A204.1 (cell line): ENCODE data around the gene TIMM50.
"Not testable (repeated sequence)": the region's sequence is repeated elsewhere in the genome, so short reads cannot be mapped to it uniquely, and the experiment has no call there.

Experiments
- FAIRE-seq: peaks from 2 replicates; lab custom pipeline; 2012; peaks lifted over from hg19 to GRCh38; lab: Jason Lieb, UNC

The TIMM50 gene

DNA sequence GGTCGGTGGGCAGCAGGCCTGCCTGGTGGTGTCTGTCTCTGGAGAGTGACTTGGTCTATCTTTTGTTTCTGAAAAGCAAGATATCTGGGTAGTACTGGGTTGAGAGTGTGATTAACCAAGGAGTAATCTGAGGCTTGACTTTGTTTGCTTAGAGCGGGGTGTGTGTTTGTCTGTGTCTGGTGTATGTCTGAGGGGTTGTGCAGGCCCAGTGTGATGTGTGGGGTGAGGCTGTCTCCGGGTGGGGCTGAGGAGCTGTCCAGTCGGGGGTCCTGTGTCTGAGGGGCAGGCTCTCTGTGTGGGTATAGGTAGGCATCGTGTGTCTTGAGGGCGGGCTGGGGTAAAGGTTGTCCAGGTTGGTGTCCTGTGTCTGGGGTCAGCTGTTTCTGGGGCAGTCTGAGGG, 11.1 kb upstream of the TIMM50 start:
- FAIRE-seq, result no peak

DNA sequence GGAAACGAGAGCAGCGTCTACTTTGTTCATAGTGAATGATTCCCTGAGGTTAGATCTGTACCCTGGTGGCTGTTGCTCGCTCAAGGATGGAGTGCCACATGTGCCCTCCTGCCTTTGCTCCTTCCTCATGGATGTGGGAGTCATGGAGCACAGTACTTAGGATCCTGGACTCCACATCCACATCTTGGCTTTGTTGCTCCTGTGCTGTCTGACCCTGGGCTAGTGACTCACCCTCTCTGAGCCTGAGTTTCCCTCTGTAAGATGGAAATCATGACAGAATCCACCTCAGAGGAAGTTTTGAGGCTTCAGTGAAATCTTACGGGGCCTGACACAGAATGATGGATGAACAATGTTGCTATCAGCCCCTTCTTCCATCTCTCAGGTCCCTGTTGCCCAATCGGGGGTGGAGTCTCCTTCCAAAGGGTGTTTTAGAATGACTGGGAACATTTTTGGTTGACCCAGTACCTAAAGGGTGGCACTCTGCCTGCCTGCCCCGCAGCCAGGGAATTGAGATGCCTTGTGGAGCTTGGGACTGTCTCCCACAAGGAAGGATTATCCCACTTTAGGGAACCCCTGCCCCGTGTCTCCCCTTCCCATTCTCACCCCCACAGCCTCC, 9.8 kb upstream of the TIMM50 start:
- no peak for FAIRE-seq

DNA sequence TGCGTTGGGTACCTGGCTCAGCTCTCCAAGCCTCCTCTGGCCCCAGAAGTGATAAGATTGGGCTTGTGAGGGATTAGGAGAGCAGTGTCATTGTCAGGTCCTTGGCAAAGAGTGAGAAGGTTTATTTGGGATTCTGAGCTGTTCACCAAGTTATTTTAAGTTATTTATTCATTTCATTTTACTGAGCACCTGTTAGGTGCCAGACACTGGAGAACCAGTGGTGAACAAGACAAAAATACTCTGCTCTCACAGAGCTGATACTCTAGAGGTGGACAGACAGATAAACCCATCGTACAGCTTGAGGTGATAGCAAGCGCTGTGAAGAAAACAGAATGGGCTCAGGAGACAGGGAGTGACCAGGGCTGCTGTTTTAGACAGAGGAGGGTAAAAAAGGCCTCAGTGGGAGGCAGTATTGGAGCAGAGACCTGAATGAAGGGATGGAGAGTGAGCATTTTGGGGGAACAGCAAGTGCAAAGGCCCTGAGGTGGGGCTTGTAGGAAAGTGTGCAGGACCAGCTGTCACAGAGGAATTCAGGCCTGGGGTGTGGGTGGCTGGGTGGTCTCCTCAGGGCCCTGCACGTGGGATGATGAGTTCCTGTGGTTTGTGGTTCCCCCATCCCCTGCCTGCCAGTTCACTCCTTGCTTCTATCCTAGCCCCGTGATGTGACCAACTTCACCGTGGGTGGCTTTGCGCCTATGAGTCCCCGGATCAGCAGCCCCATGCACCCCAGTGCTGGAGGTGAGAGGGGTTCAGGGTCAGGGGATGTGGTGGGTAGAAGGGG, 8.7 kb upstream of the TIMM50 start:
- FAIRE-seq, result no peak

DNA sequence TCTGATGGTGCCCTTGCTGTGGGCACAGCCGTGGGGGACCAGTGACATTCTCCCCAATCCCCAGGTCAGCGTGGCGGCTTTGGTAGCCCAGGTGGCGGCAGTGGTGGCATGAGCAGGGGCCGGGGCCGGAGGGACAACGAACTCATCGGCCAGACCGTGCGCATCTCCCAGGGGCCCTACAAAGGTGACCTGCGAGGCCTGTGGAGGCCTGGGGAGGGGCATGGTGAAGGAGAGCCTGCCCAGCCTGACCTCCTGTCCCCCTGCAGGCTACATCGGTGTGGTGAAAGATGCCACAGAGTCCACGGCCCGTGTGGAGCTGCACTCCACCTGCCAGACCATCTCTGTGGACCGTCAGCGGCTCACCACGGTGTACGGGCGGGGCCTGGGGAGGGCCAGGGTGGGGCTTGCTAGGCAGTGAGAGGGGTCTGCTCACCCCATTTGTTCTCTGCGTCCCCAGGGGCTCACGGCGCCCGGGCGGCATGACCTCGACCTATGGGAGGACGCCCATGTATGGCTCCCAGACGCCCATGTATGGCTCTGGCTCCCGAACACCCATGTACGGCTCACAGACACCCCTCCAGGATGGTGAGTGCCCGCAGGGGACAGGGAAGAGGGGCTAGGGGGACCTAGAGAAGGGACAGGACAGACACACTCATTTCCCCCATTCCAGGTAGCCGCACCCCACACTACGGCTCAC, 7.7 kb upstream of the TIMM50 start:
- no peak for FAIRE-seq

DNA sequence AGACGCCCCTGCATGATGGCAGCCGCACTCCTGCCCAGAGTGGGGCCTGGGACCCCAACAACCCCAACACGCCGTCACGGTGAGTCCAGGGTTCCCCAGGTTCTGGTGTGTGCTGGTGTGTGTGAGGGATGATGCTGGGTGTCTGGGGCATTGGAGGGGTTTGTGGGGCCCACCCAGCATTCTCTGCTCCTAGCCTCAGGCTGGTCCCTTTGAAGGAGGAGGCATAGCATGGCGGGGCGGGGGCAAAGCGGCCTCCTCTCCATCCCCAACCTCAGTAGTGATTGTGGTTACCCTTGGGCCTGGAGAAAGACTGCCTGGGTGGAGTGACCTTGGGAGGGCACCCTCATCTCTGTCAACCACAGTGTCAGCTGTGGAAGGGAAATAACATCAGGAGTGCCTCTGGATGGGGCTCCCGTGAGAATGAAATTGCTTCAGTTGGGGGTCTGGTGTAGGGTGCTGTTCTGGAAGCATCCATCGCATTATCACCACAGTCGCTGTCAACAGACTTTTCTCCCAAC, 7.1 kb upstream of the TIMM50 start:
- FAIRE-seq, result no peak

DNA sequence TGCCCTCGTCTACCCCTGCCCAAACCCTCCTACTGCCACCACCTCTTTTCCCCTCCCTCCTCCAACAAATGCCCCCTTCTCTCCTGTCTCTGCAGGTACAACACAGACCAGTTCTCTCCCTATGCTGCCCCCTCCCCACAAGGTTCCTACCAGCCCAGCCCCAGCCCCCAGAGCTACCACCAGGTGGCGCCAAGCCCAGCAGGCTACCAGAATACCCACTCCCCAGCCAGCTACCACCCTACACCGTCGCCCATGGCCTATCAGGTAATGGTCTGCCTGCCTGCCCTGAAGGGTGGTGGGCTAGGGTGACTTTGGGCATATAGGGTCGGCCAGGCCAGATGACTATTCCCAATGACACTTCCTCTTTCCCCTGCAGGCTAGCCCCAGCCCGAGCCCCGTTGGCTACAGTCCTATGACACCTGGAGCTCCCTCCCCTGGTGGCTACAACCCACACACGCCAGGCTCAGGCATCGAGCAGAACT, 6.5 kb upstream of the TIMM50 start:
- no peak for FAIRE-seq

DNA sequence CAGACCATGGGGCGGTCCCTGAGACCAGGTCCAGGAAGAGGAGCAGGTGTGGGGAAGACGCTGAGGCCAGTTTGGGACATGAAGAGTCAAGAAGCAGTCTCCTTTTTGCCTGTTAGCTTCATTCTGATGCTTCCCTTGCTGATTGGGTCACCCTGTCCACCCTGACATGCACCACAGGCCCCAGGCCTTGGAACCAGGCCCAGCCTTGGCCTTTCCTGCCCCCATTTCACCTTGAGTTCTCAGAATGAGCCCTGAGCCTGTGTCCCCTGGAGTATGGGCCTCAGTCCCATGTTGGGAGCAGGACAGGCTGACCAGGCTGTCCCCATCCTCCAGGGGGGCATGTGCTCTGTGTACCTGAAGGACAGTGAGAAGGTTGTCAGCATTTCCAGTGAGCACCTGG, 4.9 kb upstream of the TIMM50 start:
- no peak for FAIRE-seq

DNA sequence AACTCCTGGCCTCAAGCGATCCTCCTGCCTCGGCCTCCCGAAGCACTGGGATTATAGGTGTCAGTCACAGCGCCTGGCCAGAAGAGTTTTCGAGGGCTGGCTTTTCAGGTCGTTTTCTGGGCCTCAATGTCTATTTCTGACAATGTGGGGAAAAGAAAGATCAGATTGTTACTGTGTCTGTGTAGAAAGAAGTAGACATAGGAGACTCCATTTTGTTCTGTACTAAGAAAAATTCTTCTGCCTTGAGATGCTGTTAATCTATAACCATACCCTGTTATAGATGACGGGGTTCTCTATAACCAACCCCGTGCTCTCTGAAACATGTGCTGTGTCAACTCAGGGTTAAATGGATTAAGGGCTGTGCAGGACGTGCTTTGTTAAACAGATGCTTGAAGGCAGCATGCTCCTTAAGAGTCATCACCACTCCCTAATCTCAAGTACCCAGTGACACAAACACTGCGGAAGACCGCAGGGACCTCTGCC, 1.3 kb upstream of the TIMM50 start:
- not testable (repeated sequence) for FAIRE-seq

DNA sequence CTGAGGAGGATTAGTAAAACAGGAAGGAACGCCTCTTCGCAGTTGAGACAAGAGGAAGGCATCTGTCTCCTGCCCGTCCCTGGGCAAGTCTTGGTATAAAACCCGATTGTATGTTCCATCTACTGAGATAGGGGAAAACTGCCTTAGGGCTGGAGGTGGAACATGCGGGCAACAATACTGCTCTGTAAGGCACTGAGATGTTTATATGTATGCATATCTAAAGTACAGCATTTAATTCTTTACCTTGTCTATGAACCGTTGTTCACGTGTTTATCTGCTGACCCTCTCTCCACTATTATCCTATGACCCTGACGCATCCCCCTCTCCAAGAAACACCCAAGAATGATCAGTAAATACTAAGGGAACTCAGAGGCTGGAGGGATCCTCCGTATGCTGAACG, 722 bp upstream of the TIMM50 start:
- no peak for FAIRE-seq

DNA sequence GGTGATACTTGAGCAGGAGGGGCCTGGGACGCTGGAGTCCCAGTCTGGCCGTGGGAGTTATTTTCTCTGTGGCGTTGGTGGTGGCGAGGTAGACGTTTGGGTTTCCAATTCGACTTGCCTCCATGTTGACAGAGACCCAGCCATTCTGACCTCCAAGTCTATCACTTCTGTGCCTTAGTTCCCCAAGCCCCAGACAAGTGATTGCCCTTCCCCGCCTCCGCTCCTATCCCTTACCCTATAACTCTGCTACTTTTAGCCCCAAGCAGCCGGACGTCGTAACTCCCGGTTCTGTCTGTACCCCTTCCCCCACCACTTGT, 549 bp downstream of the TIMM50 start:
- FAIRE-seq, result no peak

DNA sequence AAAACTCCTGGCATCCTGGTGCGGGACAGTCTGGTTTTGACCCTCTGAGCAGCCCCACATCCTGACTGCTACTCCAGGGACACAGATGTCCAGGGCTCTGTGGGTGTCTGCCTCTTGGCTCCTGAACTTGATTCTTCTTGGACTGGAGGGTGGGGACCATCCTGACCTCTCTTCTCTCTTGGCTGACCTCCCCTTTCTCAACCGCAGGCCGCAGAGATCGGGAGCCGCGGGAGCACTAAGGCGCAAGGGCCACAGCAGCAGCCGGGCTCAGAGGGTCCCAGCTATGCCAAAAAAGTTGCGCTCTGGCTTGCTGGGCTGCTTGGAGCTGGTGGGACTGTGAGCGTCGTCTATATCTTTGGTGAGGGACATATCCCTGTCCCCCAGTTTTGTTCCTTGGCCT, 1.0 kb downstream of the TIMM50 start:
- FAIRE-seq, result no peak

DNA sequence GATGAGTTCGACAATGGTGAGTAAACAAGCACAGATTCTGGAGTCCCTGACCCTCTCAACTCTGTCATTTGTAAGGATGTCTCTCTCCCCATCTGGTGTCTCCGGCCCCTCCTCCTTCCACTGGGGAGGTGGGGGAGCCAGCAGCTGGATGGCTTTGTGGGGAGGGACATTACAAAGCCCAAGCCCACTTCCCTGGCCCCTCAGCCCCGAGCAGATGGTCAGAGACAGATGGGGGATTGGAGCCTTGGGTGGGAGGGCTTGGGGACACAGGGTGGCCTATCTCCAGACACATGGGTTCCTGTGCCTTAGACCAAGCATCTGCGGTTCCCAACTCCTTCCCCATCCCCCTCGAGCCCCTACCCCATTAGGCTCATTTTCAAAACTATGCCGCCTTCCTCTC, 2.5 kb downstream of the TIMM50 start:
- no peak for FAIRE-seq

DNA sequence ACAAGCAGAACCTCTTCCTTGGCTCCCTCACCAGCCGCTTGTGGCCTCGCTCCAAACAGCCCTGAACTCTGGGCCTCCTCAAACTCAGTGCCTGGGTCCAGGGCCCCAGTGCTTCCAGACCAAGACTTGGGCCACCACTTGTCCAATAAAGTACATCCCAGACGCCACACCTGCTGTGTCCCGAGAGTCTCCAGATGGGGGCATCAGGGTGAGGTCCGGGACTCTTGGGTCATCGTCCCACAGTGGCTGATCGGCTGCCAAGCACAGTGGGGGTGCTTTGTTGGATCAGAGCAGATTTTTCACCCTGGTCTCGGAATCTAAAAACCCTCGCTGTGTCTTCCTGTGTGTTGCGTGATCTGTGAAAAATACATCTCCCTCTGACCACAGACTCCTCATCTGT, 9.1 kb downstream of the TIMM50 start:
- no peak for FAIRE-seq

DNA sequence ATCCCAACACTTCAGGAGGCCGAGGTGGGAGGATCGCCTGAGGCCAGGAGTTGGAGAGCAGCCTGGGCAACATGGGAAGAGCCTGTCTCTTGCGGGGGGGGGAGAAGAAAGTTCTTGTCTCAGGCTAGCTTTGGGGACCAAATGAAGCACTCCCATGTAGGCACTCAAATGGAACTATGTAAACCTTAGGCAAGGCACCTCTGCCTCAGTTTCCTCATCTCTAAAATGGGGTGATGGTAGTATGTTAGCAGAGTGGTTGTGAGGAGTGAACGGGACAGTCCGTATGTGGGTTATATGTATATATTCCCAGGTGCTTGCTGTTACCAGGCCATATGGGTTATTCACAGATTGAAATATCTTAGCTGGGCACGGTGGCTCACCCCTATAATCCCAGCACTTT, 11.6 kb downstream of the TIMM50 start:
- no peak for FAIRE-seq

DNA sequence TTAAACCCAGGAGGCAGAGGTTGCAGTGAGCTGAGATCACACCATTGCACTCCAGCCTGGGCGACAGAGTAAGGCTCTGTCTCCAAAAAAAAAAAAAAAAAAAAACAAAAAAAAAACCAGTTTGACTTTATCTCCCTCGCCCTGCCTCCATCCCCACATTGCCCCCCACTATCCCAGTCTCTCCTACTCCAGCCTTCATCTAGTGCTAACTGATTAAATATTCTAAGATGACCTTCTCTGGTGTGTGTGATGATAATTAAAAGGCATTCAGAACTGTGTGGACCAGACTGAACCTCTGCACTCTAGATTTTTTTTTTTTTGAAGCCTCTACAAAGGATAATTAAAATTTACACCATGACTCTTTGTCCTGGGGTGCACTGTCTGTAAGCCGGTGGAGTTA, 12.2 kb downstream of the TIMM50 start:
- no peak for FAIRE-seq

DNA sequence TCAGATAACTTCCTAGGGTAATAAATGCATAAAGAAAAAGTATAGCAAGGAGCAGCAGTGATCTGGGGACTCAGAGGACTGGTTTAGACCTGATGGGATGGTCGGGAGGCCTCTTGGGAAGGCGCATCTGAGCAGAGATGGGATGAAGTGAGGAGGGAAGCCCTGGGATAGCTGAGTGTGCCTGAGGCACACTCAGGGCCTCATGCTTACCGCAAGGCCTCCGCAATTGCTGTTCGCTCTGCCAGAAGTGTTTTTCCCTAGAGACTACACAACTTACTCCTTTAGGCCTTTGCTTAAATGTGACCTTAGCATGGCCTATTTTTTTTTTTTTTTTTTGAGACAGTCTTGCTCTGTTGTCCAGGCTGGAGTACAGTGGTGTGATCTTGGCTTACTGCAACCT, 14.0 kb downstream of the TIMM50 start:
- FAIRE-seq, result no peak

DNA sequence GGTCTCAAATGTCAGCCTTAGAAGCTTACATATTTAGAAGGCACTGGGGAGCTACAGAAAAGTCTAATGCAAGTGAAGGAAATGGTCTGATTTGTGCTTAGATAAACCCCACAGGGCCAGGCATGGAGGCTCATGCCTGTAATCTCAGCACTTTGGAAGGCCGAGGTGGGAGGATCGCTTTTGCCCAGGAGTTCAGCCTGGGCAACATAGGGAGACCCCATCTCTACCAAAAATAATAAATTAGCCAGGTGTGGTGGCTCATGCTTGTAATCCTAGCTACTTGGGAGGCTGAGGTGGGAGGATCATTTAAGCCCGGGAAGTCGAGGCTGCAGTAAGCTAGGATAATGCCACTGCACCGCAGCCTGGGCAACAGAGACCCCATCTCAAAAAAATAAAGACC, 15.4 kb downstream of the TIMM50 start:
- no peak for FAIRE-seq

DNA sequence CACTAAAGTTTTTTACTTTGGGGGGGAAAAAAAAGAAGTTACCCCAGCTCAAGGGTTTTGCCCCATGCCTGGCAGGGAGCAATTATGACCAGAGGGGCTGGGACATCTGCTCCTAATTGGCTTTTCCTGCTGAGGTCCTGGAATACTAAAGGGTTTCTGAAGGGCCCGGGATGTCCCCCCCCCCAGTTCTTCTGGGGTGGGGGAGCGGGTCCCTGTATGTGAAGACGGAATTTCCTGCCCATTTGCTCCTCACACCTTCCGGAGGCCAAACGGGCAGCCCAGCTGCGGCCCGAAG, 17.0 kb downstream of the TIMM50 start:
- no peak for FAIRE-seq

DNA sequence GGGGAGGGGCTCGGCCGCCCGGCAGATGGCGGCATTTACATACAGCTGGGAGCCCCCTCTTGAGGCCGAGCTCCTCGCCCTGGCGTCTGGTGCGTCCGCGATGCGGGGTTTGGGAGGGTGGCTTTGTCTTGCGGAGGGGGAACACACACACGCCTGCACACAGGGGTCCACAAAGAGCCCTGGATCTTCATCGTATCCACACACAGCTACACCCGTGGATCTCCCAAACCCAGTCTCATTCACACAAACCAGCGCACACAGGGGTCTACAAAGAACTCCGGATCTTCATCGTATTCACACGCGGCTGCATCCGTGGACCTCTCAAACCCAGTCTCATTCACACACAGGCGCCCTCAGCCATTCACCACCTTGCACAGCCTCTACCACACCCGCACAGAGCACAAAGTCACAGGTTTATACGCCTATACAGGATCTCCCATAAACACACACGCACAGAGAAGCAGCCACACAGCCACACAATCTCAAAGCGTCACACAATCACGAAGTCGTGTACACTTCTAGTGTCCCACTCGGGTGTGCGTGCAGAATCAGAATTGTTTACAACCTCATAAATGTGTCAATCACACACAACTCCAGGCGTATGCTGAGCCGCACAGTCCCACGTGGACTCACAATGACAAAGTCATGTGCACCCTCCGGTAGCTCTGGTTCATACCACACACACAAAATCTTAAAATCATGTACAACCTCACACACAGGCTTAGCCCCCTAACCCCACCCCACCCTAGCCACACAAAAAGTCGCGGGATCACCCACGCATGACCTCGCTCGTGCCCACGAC, 17.6 kb downstream of the TIMM50 start:
- no peak for FAIRE-seq

DNA sequence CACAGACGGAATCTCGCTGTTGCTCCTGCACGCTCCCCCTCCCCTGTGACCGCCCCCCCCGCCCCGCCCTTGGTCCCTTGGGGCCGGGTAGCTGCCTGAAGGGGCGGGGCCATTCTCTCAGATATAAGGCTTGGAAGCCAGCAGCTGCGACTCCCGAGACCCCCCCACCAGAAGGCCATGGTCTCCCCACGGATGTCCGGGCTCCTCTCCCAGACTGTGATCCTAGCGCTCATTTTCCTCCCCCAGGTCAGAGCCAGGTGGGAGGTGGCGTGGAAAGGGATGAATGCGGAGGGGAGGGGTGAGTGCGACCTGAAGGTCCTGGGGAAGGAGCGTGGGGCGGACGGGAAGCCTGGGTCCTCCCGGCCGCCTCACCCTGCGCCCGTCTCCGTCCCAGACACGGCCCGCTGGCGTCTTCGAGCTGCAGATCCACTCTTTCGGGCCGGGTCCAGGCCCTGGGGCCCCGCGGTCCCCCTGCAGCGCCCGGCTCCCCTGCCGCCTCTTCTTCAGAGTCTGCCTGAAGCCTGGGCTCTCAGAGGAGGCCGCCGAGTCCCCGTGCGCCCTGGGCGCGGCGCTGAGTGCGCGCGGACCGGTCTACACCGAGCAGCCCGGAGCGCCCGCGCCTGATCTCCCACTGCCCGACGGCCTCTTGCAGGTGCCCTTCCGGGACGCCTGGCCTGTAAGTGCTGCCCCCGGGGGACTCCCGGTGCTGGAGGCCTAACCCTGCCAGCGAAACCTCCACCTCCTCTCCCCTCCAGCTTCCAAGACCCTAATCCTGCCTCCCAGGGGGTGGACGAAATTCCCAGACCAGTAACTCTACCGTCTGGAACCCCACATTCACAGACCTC, 18.4 kb downstream of the TIMM50 start, which contains the start of gene DLL3:
Gene DLL3, plus strand, starts transcription at position 150 of the 845 bp plus-strand sequence. Its CDS starts 28 bp downstream, at position 178.
- no peak for FAIRE-seq

DNA sequence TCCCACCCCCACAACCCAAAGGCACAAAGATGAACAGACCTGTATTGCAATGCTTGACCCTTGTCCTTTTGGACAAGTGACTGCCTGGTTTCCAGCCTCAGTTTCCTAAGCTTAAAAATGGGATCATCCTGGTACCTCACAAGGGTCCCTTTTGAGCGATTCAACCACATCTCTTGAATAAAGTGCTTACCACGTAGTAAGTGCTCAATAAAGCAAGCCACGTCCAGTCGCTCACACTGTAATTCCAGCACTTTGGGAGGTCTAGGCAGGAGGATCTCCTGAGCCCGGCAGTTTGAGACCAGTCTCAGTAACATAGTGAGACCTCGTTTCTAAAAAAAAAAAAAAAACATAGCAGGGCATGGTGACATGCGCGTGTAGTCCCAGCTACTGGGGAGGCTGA, 19.3 kb downstream of the TIMM50 start:
- FAIRE-seq, result no peak

DNA sequence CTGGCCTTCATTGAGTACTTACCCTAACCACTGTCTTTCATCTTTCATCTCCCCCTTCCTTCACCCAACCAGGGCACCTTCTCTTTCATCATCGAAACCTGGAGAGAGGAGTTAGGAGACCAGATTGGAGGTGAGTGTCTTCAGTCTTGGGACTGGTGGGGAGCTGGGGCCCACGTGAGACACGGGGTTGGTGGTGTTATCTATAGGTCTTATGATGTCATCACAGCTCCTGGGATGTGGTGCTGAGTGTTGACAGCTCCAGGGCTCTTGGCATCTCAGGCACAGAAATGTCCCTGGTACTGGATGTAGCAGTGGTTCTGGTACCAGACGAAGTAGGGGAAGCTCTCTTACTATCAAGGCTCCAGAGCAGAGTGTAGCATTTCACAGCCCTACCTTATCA, 19.9 kb downstream of the TIMM50 start:
- FAIRE-seq, result no peak
